Liver (tissue), 3 donors: ENCODE data around the gene RAB35.

ENCODE experiments used
- FOXA1 ChIP-seq: IDR thresholded peaks from 2 replicates; pipeline ENCODE4 v1.6.1; 2016; ENCODE audit warnings: antibody characterized with exemption
- JUND ChIP-seq, 2 donors: IDR thresholded peaks; 2 replicates each; pipeline ENCODE4 v1.6.1; 2016; ENCODE audit warnings: antibody characterized with exemption in 2 of 2
- RAD21 ChIP-seq, 2 donors: IDR thresholded peaks; 2 replicates each; pipeline ENCODE4 v1.6.1; 2016; ENCODE audit warnings: antibody characterized with exemption in 2 of 2, mild to moderate bottlenecking in 2 of 2
- RXRA ChIP-seq, 2 donors: IDR thresholded peaks; 2 replicates each; pipeline ENCODE4 v1.6.1; 2017 to 2018; ENCODE audit warnings: antibody characterized with exemption in 2 of 2, mild to moderate bottlenecking in 1 of 2
- SP1 ChIP-seq: IDR thresholded peaks from 2 replicates; pipeline ENCODE4 v1.6.1; 2018; ENCODE audit warnings: antibody characterized with exemption, mild to moderate bottlenecking
- TAF1 ChIP-seq: conservative IDR thresholded peaks from 2 replicates; pipeline ENCODE4 v1.6.1; 2016; ENCODE audit warnings: antibody characterized with exemption, mild to moderate bottlenecking
- YY1 ChIP-seq: IDR thresholded peaks from 2 replicates; pipeline ENCODE4 v1.6.1; 2016; ENCODE audit warnings: antibody characterized with exemption, mild to moderate bottlenecking
- TF ChIP-seq, protein P1 (sequence below): fragments of 150-350 bp; IDR thresholded peaks from 2 replicates; pipeline ENCODE4 v1.5.1; 2017; ENCODE audit warnings: improper control_type of control experiment, low read depth, low read length; ENCODE audit not compliant: missing input control
- TF ChIP-seq, protein P2 (sequence below): IDR thresholded peaks from 2 replicates; pipeline ENCODE4 v1.6.1; 2016; ENCODE audit warnings: antibody characterized with exemption
- TF ChIP-seq, protein P3 (sequence below): IDR thresholded peaks from 2 replicates; pipeline ENCODE4 v1.6.1; 2016; ENCODE audit warnings: antibody characterized with exemption, mild to moderate bottlenecking
- TF ChIP-seq, protein P4 (sequence below): IDR thresholded peaks from 2 replicates; pipeline ENCODE4 v1.6.1; 2016; ENCODE audit warnings: antibody characterized with exemption
- donor health status: healthy.
- donor health status: healthy.

DNA sequence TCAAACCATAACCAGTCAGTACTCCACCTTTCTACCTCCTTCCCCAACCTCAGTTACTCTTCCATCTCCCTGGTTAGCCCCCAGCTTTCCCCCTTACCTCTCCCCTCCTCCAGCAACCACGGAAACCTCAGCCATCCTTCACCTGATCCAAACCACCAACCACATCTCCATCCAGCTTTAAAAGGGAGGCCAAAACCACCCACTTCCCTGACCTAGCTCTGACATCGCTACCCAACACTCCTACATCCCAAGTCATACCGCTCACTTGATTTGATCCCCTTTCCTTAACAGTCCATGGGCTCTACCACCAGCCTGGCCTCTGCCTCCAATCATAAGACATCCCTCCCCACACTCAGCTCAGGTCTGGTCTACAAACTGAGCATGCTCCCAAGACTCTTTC lies 1.5 kb downstream of the RAB35 start:
- TF ChIP-seq, protein P1, sequence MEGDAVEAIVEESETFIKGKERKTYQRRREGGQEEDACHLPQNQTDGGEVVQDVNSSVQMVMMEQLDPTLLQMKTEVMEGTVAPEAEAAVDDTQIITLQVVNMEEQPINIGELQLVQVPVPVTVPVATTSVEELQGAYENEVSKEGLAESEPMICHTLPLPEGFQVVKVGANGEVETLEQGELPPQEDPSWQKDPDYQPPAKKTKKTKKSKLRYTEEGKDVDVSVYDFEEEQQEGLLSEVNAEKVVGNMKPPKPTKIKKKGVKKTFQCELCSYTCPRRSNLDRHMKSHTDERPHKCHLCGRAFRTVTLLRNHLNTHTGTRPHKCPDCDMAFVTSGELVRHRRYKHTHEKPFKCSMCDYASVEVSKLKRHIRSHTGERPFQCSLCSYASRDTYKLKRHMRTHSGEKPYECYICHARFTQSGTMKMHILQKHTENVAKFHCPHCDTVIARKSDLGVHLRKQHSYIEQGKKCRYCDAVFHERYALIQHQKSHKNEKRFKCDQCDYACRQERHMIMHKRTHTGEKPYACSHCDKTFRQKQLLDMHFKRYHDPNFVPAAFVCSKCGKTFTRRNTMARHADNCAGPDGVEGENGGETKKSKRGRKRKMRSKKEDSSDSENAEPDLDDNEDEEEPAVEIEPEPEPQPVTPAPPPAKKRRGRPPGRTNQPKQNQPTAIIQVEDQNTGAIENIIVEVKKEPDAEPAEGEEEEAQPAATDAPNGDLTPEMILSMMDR: no peak
- TF ChIP-seq TAF1 (no peak), JUND (IDR thresholded peaks at IDR 0.05) (no peak), RXRA (IDR thresholded peaks at IDR 0.05) (no peak), RAD21 (IDR thresholded peaks at IDR 0.05) (no peak), YY1 (no peak), SP1 (no peak), FOXA1 (no peak)
- TF ChIP-seq, protein P2, sequence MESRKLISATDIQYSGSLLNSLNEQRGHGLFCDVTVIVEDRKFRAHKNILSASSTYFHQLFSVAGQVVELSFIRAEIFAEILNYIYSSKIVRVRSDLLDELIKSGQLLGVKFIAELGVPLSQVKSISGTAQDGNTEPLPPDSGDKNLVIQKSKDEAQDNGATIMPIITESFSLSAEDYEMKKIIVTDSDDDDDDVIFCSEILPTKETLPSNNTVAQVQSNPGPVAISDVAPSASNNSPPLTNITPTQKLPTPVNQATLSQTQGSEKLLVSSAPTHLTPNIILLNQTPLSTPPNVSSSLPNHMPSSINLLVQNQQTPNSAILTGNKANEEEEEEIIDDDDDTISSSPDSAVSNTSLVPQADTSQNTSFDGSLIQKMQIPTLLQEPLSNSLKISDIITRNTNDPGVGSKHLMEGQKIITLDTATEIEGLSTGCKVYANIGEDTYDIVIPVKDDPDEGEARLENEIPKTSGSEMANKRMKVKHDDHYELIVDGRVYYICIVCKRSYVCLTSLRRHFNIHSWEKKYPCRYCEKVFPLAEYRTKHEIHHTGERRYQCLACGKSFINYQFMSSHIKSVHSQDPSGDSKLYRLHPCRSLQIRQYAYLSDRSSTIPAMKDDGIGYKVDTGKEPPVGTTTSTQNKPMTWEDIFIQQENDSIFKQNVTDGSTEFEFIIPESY: no peak
- TF ChIP-seq, protein P3, sequence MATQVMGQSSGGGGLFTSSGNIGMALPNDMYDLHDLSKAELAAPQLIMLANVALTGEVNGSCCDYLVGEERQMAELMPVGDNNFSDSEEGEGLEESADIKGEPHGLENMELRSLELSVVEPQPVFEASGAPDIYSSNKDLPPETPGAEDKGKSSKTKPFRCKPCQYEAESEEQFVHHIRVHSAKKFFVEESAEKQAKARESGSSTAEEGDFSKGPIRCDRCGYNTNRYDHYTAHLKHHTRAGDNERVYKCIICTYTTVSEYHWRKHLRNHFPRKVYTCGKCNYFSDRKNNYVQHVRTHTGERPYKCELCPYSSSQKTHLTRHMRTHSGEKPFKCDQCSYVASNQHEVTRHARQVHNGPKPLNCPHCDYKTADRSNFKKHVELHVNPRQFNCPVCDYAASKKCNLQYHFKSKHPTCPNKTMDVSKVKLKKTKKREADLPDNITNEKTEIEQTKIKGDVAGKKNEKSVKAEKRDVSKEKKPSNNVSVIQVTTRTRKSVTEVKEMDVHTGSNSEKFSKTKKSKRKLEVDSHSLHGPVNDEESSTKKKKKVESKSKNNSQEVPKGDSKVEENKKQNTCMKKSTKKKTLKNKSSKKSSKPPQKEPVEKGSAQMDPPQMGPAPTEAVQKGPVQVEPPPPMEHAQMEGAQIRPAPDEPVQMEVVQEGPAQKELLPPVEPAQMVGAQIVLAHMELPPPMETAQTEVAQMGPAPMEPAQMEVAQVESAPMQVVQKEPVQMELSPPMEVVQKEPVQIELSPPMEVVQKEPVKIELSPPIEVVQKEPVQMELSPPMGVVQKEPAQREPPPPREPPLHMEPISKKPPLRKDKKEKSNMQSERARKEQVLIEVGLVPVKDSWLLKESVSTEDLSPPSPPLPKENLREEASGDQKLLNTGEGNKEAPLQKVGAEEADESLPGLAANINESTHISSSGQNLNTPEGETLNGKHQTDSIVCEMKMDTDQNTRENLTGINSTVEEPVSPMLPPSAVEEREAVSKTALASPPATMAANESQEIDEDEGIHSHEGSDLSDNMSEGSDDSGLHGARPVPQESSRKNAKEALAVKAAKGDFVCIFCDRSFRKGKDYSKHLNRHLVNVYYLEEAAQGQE: no peak
- TF ChIP-seq, protein P4, sequence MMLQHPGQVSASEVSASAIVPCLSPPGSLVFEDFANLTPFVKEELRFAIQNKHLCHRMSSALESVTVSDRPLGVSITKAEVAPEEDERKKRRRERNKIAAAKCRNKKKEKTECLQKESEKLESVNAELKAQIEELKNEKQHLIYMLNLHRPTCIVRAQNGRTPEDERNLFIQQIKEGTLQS: no peak
